Mesendoderm (in vitro differentiated cells): ENCODE results near the gene RAB26.
"Not testable (repeated sequence)": the region's sequence is repeated elsewhere in the genome, so short reads cannot be mapped to it uniquely, and the experiment has no call there.

Source experiments
- DNase-seq: peaks from one replicate; pipeline ENCODE4 v3.0.0; 2013
- H2AK5ac ChIP-seq: 2 replicates; pipeline ENCODE4 v1.6.1; 2013; ENCODE audit warnings: low read length, inconsistent platforms
- H2BK120ac ChIP-seq: 2 replicates; pipeline ENCODE4 v1.6.1; 2013; ENCODE audit warnings: low read depth, mild to moderate bottlenecking, low read length, moderate library complexity, mixed read lengths
- H2BK15ac ChIP-seq: replicated peaks from 2 replicates; pipeline ENCODE4 v1.6.1; 2013; ENCODE audit warnings: low read depth, mild to moderate bottlenecking, moderate library complexity
- H2BK5ac ChIP-seq: 2 replicates; pipeline ENCODE4 v1.6.1; 2013; ENCODE audit warnings: low read length, inconsistent platforms
- H3K18ac ChIP-seq: 2 replicates; pipeline ENCODE4 v1.6.1; 2013; ENCODE audit warnings: mild to moderate bottlenecking, low read length, mixed read lengths
- H3K23ac ChIP-seq: one replicate; pipeline ENCODE4 v1.6.1; 2013; ENCODE audit warnings: low read length
- H3K27ac ChIP-seq: 2 replicates; pipeline ENCODE4 v1.5.1; 2013; ENCODE audit warnings: low read depth, mild to moderate bottlenecking, inconsistent platforms, low read length, moderate library complexity
- H3K27me3 ChIP-seq: 2 replicates; pipeline ENCODE4 v1.6.1; 2013; ENCODE audit warnings: low read length, control low read depth, mild to moderate bottlenecking, inconsistent platforms; ENCODE audit not compliant: insufficient read depth, poor library complexity
- H3K36me3 ChIP-seq: 2 replicates; pipeline ENCODE4 v1.6.1; 2013; ENCODE audit warnings: low read length, inconsistent platforms; ENCODE audit not compliant: control insufficient read depth, insufficient read depth
- H3K4ac ChIP-seq: one replicate; pipeline ENCODE4 v1.6.1; 2013; ENCODE audit warnings: low read depth, mild to moderate bottlenecking, low read length, moderate library complexity
- H3K4me1 ChIP-seq: 2 replicates; pipeline ENCODE4 v1.6.1; 2013; ENCODE audit warnings: low read depth, low read length, inconsistent platforms; ENCODE audit not compliant: control insufficient read depth
- H3K4me2 ChIP-seq: 2 replicates; pipeline ENCODE4 v1.6.1; 2013; ENCODE audit warnings: low read length
- H3K4me3 ChIP-seq: 2 replicates; pipeline ENCODE4 v1.5.1; 2013; ENCODE audit warnings: mild to moderate bottlenecking, low read length
- H3K56ac ChIP-seq: one replicate; pipeline ENCODE4 v1.6.1; 2013; ENCODE audit warnings: low read length
- H3K79me1 ChIP-seq: 2 replicates; pipeline ENCODE4 v1.6.1; 2013; ENCODE audit warnings: low read length, inconsistent platforms
- H3K79me2 ChIP-seq: 2 replicates; pipeline ENCODE4 v1.6.1; 2013; ENCODE audit warnings: mild to moderate bottlenecking, low read length; ENCODE audit not compliant: control insufficient read depth, insufficient read depth
- H3K9ac ChIP-seq: 2 replicates; pipeline ENCODE4 v1.6.1; 2013; ENCODE audit warnings: low read length, inconsistent platforms
- H4K5ac ChIP-seq: one replicate; pipeline ENCODE4 v1.6.1; 2013; ENCODE audit warnings: low read length
- H4K8ac ChIP-seq: one replicate; pipeline ENCODE4 v1.6.1; 2013; ENCODE audit warnings: low read depth, mild to moderate bottlenecking, control low read depth, low read length, moderate library complexity
- WGBS: extraction: QIAGEN DNeasy Blood & Tissue Kit; methylation state at CpG from one replicate; pipeline ENCODE4 v1.1.7; 2013; ENCODE audit warnings: low lambda C conversion rate, missing lambda C conversion rate; ENCODE audit not compliant: insufficient coverage; ENCODE audit errors: extremely low coverage; 5-methylcytosine and 5-hydroxymethylcytosine counted together

Gene RAB26

DNA sequence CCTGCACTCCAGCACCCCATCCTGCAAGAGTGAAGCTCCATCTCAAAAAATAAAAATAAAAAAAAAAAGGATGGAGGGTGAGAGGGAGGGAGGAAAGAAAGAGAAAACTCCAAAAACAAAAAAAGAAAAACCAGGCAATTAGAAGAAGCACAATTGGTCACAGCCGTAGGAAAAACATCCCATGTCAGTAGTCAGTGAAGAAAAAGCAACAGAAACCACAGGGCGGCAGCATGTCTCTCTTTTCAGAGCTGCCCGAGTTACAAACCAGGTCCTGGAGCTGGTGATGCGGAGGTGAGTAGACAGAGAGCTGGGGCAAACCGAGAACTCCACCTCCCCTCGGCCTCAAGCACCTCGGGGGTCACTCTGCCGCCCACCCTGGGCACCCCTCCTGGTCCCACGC lies 27.1 kb upstream of the RAB26 start:
- not testable (repeated sequence) for H3K79me2 ChIP-seq, H3K18ac ChIP-seq, H3K4me1 ChIP-seq, H3K56ac ChIP-seq, H3K79me1 ChIP-seq, H3K23ac ChIP-seq, H3K27me3 ChIP-seq, H4K5ac ChIP-seq, H2BK120ac ChIP-seq, H3K4me3 ChIP-seq, H3K36me3 ChIP-seq, H2BK5ac ChIP-seq, H3K9ac ChIP-seq, H4K8ac ChIP-seq, H2AK5ac ChIP-seq, H2BK15ac ChIP-seq, H3K4me2 ChIP-seq, H3K4ac ChIP-seq, H3K27ac ChIP-seq
- peak; percentile 43 for DNase-seq
- WGBS = no CpG with 5 or more reads among the region's 9 CpGs

DNA sequence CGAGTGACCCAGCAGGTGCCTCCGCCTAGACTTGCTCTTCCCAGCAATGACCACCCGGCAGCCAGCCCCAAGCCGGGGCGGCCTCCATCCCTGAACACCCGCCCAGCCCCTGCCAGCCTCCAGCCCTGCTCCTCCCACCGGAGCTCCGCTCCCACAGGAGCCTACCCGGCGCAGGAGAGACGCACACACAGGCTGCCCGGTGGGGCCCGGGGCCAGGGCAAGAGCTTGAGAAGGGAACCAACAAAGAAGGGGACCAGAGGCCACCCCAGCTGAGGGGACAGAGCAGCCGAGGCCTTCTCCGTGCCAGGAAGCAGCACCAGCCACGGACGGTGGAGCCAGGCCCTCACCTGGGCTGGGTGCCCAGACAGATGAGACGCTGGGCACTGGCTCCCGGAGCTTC lies 26.6 kb upstream of the RAB26 start:
- Histone ChIP-seq H4K5ac (no peak overlapping the region), H3K4me2 (no peak overlapping the region), H3K9ac (no peak overlapping the region), H2BK5ac (no peak overlapping the region), H2BK120ac (no peak overlapping the region), H3K23ac (no peak overlapping the region), H3K36me3 (no peaks in the 10 kb centered on the region), H3K27ac (no peak overlapping the region), H3K4me3 (no peak overlapping the region), H3K27me3 (no peaks in the 10 kb centered on the region), H2AK5ac (no peak overlapping the region), H2BK15ac (no peak overlapping the region), H4K8ac (no peak overlapping the region), H3K4ac (no peak overlapping the region), H3K18ac (no peak overlapping the region), H3K4me1 (no peaks in the 10 kb centered on the region), H3K56ac (no peak overlapping the region), H3K79me1 (no peaks in the 10 kb centered on the region), H3K79me2 (peaks cover 1% of the 10 kb centered on the region)
- no peak for DNase-seq
- no CpG with 5 or more reads among the region's 19 CpGs for WGBS

DNA sequence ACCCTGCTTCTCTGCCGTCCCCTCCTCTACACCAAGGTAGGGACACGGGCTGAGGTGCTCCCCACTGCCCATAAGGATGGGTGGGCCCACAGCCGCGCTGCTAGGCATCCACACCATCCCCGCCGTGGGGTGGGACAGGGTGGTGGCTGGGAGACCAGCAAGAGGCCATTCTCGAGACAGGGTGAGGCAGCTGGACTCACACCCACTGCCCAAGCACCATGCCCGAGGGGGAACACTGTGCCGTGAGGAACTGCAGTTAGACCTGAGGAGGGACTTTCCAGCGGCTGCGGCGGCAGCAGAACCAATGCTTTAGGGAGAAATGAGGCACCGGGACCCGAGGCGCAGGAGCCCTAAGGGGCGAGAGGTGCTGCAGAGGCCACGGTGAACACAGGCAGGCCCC lies 26.0 kb upstream of the RAB26 start:
- Histone ChIP-seq H3K4me2 (no peak overlapping the region), H2AK5ac (no peak overlapping the region), H2BK120ac (no peak overlapping the region), H3K4me1 (no peaks in the 10 kb centered on the region), H3K9ac (no peak overlapping the region), H3K36me3 (no peaks in the 10 kb centered on the region), H3K23ac (no peak overlapping the region), H3K4me3 (no peak overlapping the region), H3K79me1 (no peaks in the 10 kb centered on the region), H3K79me2 (peaks cover 5% of the 10 kb centered on the region), H4K5ac (no peak overlapping the region), H3K27me3 (no peaks in the 10 kb centered on the region), H3K56ac (no peak overlapping the region), H4K8ac (no peak overlapping the region), H3K27ac (no peak overlapping the region), H2BK15ac (no peak overlapping the region), H3K18ac (no peak overlapping the region), H3K4ac (no peak overlapping the region), H2BK5ac (no peak overlapping the region)
- no peak for DNase-seq
- no CpG with 5 or more reads among the region's 17 CpGs for whole genome bisulfite sequencing

DNA sequence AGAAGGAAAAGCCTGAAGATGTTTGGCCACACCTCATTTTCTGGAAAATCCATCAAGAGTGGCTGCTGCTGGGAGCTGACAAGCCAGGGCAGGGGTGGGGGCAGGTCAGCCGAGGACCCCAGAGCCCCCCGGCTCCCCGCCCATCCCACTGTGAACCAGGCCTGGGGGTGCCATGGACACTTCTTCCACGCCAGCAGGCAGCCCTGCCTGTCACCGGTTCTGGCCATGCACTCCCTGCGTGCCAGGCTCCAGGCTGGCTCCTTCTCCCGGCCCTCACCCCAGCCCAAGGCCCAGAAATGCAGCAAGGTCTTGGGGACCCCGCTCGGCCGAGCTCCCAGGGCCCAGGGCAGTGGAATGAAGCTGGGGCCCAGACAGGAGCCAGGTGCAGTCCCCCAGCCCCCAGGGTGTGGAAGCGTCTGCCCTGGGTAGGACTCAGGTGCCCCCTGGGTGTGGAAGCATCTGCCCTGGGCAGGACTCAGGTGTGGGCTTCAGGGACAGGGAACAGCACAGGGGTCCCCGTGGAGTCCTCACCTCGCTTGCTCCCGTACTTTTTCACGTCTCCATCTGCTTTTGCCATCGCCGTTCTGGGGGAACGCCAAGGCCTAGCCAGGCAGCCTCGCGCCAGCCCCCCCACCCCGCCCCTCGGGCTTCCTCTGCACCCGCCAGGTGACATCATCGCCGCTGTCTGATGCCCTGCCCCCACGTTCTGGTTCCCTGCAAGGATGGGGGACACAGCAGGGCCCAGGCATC lies 25.3 kb upstream of the RAB26 start:
- H4K8ac ChIP-seq, H3K79me1 ChIP-seq, H3K18ac ChIP-seq, H2BK15ac ChIP-seq, H2BK120ac ChIP-seq, H3K27ac ChIP-seq, H3K4me1 ChIP-seq, H2AK5ac ChIP-seq, H3K4ac ChIP-seq, H3K23ac ChIP-seq, H3K79me2 ChIP-seq, DNase-seq, H3K27me3 ChIP-seq, H3K56ac ChIP-seq, H4K5ac ChIP-seq, H3K36me3 ChIP-seq, H3K4me3 ChIP-seq, H3K9ac ChIP-seq, H2BK5ac ChIP-seq, H3K4me2 ChIP-seq: not testable (repeated sequence)
- no CpG with 5 or more reads among the region's 26 CpGs for WGBS

- H3K9ac ChIP-seq, H3K27me3 ChIP-seq, H3K4me3 ChIP-seq, H3K79me1 ChIP-seq, H3K4me1 ChIP-seq, H3K36me3 ChIP-seq, H2AK5ac ChIP-seq, H2BK5ac ChIP-seq, H3K79me2 ChIP-seq, H3K4me2 ChIP-seq, H4K5ac ChIP-seq, H2BK120ac ChIP-seq, DNase-seq, H4K8ac ChIP-seq, H3K23ac ChIP-seq, H2BK15ac ChIP-seq: not testable (repeated sequence)
- Histone ChIP-seq H3K56ac (peak overlapping the region; percentile 49), H3K27ac (peak overlapping the region; percentile 94), H3K4ac (peak overlapping the region; percentile 2), H3K18ac (peak overlapping the region; percentile 87)
- no CpG with 5 or more reads among the region's 27 CpGs for WGBS
Observed at GRCh38 chr16:2123706-2124376, 24.6 kb upstream of the RAB26 start.

- no CpG with 5 or more reads among the region's 11 CpGs for WGBS
- not testable (repeated sequence) for H3K4me3 ChIP-seq
Observed at GRCh38 chr16:2124377-2124693, 24.1 kb upstream of the RAB26 start.

More at GRCh38 chr16:2124377-2124693, 24.1 kb upstream of the RAB26 start:
- Histone ChIP-seq H3K4ac (peak overlapping the region; percentile 2), H4K8ac (peak overlapping the region; percentile 59), H3K9ac (peak overlapping the region; percentile 47), H3K27ac (peak overlapping the region; percentile 94), H3K18ac (peak overlapping the region; percentile 87), H3K56ac (peak overlapping the region; percentile 49)
- H2AK5ac ChIP-seq, H3K23ac ChIP-seq, H3K4me2 ChIP-seq, H3K79me1 ChIP-seq, H2BK15ac ChIP-seq, H3K36me3 ChIP-seq, H3K79me2 ChIP-seq, H2BK120ac ChIP-seq, H2BK5ac ChIP-seq, H3K27me3 ChIP-seq, H4K5ac ChIP-seq, H3K4me1 ChIP-seq: not testable (repeated sequence)
- peak; percentile 54 for DNase-seq
